ENCODE measurements around the gene LIX1L. TPM values are rescaled to one million over a fixed set of nuclear protein-coding genes. Genes with fewer than 3 reads are reported as not detected.

Gene LIX1L
- total and polyA plus RNA-seq, 12 donors: 7.1 to 30.0 (median 23.8) TPM

- peak in 1 of 2 donors; percentile 31 for DNase-seq
- Histone ChIP-seq H3K36me3 (peaks cover 8 to 34% (median 33%) of the 10 kb centered on the region in 9 donors), H3K9me3 (no peaks in the 10 kb centered on the region), H3K4me3 (peak overlapping the region in 1 of 10 donors; percentile 11), H3K4me1 (peaks cover 4 to 81% (median 43%) of the 10 kb centered on the region in 9 donors), H3K27me3 (no peaks in the 10 kb centered on the region), H3K27ac (peak overlapping the region; percentile 0 to 98 (median 97))
- 73 to 82% methylated on average over 7 of the region's 7 CpGs for WGBS, 2 donors
- ATAC-seq: peak in 5 of 8 donors; percentile 2 to 50 (median 15)
- intact Hi-C loops (cut with DNase I): no loop called here
- TF ChIP-seq CTCF (IDR thresholded peaks at IDR 0.05): no peak
These were observed 32.5 kb upstream of the LIX1L start for GRCh38 chr1:145990249-145990855.

DNA sequence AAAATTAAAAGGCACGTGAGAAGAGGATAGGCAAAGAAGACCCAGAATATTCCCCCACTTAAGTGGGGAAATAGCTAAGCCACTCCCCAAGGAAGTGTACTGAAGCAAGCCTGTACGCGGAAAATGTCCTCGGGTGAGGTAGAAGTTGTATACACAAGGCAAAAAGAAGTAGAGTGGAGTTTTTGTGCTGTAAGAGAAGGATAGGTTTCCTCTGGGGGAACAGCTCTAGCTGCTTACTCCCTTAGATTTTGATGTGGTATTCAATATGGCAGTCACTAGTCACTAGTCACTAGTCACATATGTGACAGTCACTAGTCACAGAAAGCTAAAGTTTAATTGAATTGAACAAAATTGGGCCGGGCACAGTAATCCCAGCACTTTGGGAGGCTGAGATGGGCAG lies 31.0 kb upstream of the LIX1L start:
- WGBS, 2 donors: 62% methylated on average over 5 of the region's 5 CpGs
- Histone ChIP-seq H3K4me1 (peaks cover 20 to 93% (median 59%) of the 10 kb centered on the region in 9 donors), H3K27ac (peak overlapping the region in 8 of 10 donors; percentile 8 to 97 (median 95)), H3K4me3 (no peak overlapping the region), H3K9me3 (no peaks in the 10 kb centered on the region), H3K27me3 (no peaks in the 10 kb centered on the region), H3K36me3 (peaks cover 5 to 18% (median 17%) of the 10 kb centered on the region in 9 donors)
- no peak for ATAC-seq
- TF ChIP-seq CTCF (IDR thresholded peaks at IDR 0.05): no peak
- intact Hi-C loops (cut with DNase I): no loop called here
- no peak for DNase-seq

- ATAC-seq (no peak), DNase-seq (no peak)
- Histone ChIP-seq H3K4me1 (peaks cover 23 to 93% (median 62%) of the 10 kb centered on the region in 9 donors), H3K4me3 (no peak overlapping the region), H3K9me3 (no peaks in the 10 kb centered on the region), H3K27me3 (no peaks in the 10 kb centered on the region), H3K27ac (peak overlapping the region in 9 of 10 donors; percentile 8 to 97 (median 95)), H3K36me3 (peaks cover 0 to 10% (median 9%) of the 10 kb centered on the region in 9 donors)
- 94 to 100% methylated on average over 1 of the region's 1 CpG for WGBS, 2 donors
- intact Hi-C loops (cut with DNase I): no loop called here
- no peak for TF ChIP-seq CTCF (IDR thresholded peaks at IDR 0.05)
These were observed 30.1 kb upstream of the LIX1L start for GRCh38 chr1:145987926-145988325.

DNA sequence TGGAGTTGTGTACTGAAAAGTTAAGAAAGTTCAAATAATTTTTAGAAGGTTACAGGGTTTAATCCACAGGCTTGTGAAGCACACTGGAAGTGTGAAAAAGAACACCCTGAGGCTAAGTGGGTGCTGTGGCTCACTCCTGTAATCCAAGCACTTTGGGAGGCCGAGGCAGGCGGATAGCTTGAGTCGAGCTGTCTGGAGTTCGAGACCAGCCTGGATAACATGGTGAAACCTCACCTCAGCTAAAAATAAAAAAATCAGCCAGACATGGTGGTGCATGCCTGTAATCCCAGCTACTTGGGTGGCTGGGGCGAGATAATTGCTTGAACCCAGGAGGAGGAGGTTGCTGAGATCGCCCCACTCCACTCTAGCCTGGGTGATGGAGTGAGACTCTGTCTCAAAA lies 28.7 kb upstream of the LIX1L start:
- ATAC-seq: no peak
- WGBS, 2 donors: 76 to 83% methylated on average over 6 of the region's 6 CpGs
- H3K36me3 ChIP-seq: no peaks in the 10 kb centered on the region
- intact Hi-C loops (cut with DNase I): no loop called here
- H3K27ac ChIP-seq: peak overlapping the region; percentile 92 to 97 (median 95)
- H3K4me1 ChIP-seq: peaks cover 33 to 94% (median 64%) of the 10 kb centered on the region in 9 donors
- H3K9me3 ChIP-seq: no peaks in the 10 kb centered on the region
- H3K4me3 ChIP-seq: no peak overlapping the region
- DNase-seq: no peak
- no peaks in the 10 kb centered on the region for H3K27me3 ChIP-seq
- TF ChIP-seq CTCF (IDR thresholded peaks at IDR 0.05): no peak

Measured in heart right ventricle (tissue), 16 donors.